ENCODE data around the gene SARDH.
"Not testable (repeated sequence)": the region's sequence is repeated elsewhere in the genome, so short reads cannot be mapped to it uniquely, and the experiment has no call there.

The SARDH gene

DNA sequence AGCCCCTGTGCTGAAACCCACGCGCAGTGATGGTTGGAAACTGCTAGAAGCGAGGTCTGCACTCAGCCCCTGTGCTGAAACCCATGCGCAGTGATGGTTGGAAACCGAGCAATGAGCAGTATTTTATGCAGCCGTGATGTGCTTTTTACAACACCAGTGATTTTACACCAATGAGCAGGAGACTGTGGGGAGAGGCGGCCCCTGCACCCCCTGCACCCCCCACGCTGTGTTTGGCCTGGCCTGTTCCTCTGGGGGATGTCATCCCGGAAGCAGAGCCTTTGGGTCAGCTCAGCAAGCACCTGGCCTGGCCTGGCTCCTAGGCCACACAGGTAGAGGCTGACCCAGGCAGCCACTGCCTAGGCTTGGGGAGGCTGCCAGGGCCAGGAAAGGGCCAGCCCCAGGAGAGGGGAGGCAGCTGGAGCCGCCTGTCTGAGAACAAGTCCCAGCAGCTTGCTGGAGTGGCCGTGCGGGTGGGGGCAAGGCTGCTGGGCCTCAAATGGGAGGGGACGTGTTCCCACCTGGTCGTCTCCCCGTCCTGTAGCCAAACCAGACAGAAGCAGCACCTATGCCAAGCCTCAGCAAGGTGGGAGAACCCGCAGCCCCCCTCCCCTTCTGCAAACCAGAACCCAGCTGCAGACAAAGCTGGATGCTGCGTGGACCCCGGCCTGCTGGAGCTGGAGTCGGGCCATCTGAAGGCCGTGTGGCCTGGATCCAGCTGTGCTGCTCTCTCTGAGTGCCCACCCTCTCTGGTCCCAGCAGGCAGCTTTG, 55.1 kb downstream of the SARDH start:
- DNase-seq: no peak

DNA sequence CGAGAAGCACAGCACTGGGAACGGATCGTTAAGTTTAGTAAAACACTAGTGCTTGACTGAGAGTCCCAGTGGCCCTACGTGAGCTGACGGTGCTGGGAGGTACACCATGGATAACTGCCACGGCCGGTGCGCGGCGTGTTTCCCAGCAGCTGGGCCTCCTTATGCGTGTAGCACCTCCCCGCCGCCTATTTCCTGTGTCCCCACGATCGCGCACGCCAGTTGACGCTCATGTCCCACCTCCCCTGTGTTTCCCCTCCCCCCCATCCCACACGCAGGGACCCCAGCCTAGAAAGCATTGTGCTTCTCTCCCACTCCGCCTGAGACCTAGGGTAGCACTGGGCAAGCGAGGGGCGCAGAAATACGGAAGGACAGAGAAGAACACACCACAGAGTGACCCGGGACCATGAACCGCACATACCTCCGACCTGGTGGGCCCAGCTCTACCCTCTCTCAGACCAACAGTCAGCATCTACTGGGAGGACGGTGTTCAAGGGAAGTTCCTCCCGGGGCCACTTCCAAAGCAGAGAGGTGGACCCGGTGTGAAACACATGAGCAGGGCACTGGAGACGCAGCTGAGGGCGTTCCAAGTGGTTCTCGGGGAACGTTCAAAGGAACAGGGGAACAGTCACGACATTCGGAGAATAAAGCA, 56.4 kb downstream of the SARDH start:
- DNase-seq: no peak

DNA sequence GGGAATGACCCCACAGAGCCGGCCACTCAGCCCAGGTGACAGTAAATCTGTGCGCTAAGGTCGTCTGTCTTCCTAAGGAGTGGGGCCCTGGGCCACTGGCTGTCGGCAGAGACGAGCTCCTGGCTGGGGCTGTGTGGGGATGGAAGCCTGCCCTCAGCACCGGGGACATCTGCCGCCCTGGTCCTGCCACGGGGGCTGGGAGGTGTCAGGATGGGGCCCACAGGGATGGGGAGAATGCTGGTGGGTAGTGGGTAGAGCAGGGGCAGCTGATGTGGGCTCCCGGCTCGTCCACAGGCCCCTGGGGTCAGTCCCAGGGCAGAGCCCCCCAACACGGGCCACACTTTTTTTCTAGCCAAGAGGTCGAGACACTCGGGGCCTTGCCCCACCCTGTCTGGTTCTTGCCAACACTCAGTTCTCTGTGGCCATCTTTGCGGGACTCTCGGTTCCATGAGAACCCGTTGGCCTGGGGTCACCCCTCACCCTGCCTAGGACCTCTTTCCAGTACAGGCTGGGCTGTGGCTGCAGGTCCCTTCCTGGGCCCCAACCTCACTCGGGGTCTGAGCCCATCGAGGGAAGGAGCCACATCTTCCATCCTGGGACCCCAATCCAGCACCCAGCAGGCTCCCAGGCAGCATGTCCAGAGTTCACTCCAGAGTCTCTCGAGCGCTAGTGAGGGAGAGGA, 57.0 kb downstream of the SARDH start:
- DNase-seq: no peak

DNA sequence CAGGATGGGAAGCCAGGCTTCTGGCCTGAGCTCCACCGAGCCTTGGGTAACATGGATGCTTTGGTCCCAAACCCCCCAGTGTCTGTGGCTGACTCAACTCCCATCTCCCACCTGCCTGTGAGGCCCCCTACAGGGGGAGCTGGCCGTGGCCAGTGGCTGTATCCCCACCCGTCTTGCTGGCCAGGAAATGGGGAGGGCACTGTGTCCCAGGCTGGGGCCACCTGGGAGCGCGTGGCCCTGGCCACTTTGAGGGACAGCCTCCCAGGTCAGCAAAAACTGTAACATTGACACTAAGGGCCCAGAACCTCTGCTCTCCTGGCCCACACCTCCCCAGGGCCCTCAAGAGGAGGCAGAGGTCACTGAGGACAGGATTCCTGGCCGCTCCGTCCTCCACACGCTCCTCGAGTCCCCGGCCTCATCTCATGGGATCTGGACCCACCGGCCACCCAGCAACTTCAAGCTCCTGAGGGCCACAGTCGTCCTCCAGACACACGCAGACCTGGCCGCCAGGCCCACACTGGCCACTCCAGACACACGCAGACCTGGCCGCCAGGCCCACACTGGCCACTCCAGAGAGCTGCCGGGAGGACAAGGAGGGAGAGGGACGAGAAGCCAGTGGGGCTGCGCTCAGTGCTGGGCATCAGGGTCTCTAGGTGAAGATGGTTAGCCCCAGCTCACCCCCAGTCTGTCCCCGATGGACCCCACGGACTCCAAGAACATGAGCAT, 57.7 kb downstream of the SARDH start:
- DNase-seq: no peak

DNA sequence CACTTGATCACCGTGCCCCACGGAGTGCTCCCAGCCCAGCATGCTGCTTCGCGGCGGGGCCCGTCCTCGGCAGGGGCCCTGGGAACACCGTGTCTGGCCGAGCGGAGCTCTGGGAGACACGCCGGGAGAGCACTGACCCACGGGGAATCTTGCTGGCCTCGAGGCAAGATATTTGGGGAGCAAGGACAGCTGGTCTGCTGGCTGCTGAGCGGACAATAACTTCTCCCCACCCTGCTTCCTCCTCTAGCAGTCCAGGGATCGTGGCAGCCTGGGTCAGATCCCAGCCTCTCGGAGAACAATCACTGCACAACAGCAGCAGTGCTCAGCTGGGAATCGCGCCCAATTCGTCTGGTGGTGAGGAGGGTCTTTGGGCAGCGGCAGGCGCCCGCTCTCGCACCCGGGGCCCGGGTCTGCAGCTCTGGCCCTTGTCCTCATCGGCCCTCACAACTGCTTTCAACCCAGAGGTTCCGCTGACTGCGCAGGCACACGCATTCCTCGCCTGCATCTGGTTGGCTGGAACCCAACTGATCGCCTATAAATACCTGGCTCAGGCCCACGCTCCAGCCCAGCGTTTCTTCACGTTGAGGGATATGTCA, 58.6 kb downstream of the SARDH start:
- DNase-seq: no peak

DNA sequence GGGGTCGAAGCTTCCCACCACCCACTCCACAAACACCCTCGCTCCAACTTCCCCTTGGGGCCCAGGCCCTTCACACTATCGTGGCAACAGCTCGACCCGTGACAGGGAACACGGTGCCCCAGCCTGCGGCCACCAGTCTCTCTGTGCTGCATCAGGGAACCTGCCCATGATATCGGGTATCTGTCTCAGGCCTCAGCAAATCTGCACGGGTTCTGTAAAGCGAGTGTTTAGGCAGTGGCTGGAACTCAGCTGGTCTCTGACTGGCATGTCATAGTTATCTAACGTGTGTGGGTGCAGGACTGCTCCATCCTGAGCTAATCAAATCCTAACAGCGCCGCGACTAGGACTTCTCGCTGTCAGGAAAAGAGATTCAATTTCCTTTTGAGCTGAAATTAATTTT, 59.1 kb downstream of the SARDH start:
- DNase-seq: no peak

DNA sequence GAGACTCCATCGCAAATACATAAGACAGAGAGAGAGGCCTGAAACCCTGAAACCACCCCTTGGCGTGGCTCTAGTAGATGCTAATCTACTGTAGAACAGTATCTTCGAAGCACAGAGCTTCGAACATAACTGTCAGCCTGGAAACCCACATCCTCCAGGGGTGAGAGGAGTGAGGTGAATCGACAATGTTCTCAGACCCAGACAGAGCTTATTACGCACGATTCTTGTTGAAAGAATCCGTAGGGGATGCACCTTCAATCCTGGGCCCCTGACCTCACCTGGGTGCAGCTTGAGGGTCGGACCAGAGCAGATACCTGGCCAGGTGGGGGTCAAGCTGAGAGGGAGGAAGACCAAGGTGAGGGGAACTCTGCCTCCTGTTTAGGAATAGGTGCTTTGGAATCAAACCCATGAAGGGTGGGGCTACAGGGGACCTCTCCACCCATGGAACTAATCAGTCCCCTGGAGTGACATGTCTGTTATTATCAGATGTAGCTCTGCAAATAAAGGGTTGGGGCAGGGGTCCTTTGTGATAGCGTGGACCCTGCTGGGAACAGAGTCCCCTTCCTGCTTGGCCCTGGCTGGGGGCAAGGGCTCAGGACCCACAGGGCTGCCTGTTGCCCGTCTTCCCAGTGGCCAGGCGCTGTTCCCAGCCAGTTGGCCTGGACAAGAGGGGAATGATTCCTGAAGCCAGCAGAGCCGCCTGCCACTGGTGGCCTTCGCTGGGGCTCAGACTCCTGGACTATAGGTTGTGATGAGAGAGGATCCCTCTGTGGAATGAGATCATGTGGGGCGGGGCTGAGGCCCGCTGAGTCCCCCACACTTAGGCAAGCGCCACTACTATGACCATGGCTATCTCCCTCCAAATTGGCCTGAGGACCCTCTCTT, 60.8 kb downstream of the SARDH start:
- DNase-seq: no peak

DNA sequence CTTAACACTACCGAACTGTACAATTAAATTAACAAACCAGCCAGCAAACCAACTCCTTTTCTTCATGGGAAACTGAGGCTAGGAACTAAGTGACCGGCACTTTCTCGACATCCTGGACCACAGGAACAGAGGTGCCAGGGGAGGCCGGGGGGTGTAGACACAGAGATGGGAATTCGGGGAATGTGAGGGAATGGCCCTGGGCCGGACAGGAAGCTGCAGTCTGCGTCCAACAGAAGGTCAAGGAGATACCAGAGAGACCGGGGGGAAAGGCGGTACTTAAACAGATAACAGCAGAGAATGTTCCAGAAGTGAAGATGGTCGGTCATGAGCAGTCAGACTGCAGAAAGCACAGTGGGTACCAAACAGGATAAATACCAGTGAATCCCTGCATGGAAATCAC, 61.7 kb downstream of the SARDH start:
- DNase-seq: no peak

DNA sequence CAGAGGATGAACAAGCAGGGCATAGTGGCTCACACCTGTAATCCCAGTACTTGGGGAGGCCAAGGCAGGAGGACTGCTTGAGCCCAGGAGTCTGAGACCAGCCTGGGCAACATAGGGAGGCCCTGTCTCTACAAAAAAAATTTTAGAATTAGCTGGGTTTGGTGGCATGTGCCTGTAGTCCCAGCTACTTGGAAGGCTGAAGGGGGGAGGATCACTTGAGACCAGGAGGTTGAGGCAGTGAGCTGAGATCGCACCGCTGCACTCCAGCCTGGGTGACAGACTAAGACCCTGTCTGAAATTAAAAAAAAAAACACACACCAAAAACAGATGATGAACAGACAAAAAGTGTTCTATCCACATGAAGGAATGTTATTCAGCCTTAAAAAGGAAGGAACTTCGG, 62.4 kb downstream of the SARDH start:
- DNase-seq: not testable (repeated sequence)

DNA sequence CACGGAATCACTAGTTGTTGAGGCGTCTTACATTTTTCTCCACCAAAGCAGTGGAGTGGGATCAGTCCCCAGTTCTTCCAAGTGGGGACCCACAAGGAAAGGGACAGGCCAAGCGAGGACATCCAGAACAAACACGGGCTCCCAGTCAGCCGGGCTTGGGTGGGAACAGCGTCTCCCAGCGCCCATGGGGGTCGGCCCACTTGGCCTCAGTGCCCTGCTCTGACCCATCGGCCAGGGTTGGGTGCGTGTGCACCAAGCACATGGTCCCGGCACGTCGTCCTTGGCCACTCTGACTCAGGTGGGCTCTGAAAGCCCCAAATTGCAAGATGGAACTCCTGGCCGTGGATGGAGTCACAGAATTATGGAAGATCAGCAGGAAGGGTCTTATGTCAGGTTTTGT, 64.1 kb downstream of the SARDH start:
- no peak for DNase-seq

DNA sequence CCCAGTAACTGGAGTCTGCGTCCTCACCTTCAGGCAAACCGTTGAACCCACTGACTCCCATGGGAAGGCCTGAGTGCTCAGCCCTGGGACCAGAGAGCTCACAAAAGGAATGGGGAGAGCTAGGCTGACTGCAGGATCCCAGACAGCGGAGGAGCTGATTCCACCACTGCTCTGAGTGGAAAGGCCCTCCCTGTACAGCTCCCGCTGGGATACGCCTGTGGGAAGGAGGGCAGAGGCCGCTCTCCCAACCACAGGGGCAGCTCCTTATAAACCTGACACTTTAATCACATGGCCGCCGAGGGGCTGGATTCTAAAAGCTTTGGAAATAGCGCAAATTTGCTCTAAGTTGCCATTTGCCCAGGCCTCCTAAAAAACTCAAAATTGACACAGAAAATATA, 64.9 kb downstream of the SARDH start:
- DNase-seq: no peak

DNA sequence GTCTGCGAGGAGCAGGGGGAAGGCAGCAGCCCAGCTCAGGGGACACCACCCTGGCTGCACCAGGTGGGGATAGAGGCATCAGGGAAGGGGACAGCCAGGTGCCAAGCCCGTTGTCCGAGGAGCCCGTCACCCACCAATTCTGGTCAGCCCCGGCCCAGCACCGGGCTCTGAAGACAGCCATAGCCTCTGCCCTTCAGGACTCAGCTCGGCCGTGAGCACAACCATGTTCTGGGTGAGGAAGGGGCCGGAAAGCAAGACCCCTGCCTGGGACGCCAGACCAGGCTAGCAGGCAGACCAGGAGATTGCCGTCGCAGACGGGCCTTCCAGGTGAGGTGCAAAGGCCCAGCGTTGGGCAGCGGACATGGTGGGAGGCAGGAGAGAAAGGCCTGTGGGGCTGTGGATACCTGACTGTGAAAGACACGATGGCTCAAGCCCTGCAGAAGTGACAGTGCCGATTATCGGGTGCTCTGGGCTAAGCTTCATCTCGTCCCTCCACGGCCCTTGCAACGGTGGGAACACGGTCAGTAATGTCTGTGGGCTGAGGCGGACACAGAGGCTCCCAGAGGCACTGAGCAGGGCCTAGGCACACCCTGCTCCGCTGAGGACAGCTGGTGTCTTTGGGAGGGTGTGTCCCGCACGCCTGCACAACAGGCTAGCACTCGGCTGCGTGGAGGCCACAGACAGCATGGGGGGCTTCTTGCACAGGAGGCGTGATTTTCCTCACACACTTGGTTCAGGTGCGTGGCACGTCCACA, 65.5 kb downstream of the SARDH start:
- DNase-seq: no peak

DNA sequence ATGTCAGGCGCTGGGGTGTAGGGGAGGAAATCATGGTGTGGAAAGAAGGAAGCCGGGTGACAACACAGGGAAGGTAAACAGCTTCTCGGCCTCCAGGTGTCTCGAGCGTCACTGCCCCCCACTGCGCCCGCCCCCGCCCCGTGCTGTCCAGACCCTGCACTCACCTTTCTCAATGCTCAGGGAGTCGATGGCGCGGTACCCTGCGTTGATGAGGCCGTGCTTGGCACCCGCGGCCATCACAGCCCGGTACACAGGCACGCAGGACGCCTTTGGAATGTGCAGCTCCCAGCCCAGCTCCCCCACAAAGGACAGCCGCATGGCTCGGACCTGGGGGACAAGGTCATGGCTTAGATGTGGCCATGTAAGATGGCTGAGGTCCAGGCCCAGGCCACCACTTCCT, 66.8 kb downstream of the SARDH start:
- no peak for DNase-seq

DNA sequence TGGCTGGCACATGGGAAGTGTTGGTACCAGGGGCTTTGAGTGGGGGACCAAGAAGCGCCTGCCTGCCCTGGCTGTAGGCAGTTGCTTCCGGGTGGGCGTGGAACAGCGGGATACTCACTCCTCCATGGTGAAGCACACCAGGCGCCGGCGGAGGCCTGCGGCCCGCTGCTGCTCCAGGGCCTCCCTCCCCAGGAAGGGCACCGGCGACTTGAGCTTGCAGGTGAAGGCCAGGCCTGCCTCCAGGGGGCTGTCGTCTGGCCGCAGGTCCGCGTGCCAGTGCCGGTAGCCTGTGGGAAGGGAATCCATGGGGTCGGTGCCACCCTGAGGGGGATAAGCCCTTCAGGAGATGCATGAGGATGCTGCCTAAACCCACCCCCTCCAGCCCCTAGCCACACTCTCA, 67.7 kb downstream of the SARDH start:
- no peak for DNase-seq

DNA sequence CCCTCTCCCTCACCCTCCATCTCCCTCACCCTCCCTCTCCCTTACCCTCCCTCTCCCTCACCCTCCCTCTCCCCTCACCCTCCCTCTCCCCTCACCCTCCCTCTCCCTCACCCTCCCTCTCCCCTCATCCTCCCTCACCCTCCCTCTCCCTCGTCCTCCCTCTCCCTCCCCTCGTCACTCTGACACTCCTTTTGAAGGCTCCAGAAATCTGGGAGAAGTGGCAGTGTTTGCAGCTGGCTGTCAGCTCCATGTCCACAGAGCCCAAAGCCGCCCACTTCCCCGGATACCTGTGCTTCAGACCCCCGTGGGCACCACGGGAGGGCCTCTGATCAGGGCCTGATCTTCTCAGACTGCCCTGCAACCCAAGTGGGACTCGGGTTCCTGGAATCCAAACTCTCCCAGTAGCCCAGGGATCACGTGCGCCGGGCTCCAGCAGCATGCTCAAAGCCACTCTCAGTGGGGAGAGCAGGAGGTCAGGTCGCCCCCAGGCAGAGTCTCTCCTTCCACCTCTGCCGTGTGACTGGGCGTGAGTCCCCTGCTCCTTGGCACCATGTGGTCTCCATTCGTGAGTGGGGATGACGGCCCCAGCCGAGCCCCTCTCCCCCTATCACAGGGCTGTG, 68.9 kb downstream of the SARDH start:
- no peak for DNase-seq

DNA sequence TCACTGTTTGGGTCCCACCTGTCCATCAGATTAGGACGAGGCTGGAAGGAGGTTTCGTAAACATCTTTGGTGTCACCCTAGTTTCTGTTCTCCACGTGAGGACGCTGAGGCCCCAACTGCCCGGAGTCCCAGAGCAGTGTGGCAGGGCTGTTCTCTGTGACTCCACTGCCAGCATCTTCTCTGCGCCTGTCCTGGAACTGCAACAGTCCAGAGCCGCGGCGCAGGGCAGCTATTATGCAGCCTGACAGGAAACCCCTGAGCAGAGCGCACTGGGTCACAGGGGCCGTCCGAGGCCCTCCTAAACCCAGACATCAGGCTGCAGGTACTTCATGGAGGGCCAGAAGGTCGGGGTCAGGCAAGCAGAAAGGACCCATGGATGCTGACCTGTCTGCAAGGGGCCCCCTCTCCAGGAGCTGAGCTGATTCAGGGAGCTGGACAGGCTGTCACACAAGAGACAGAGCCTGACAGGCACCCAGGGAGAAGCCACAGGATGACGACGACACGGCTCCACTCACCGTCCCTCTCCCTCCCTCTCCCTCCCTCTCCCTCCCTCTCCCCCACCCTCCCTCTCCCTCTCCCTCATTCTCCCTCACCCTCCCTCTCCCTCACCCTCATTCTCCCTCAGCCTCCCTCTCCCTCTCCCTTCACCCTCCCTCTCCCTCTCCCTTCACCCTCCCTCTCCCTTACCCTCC, 70.2 kb downstream of the SARDH start:
- DNase-seq: no peak

DNA sequence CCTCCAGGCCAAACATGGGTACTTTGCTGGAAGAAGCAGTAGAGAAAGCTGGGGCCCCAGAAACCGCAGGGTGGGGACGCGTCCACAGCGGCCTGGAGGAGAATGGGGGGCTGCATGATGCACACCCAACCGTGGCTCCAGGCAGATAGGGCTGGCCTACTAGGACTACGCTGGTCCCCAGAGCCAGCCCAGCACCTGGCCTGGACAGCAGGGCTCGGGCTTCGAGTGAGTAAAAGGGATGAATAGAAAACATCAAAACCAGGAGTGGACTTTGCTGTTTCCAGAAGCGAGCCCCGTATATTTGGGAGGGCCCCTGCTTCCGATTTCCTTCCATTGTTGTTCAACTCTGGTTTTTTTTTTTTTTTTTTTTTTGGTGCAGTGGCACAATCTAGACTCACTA, 71.3 kb downstream of the SARDH start:
- no peak for DNase-seq

DNA sequence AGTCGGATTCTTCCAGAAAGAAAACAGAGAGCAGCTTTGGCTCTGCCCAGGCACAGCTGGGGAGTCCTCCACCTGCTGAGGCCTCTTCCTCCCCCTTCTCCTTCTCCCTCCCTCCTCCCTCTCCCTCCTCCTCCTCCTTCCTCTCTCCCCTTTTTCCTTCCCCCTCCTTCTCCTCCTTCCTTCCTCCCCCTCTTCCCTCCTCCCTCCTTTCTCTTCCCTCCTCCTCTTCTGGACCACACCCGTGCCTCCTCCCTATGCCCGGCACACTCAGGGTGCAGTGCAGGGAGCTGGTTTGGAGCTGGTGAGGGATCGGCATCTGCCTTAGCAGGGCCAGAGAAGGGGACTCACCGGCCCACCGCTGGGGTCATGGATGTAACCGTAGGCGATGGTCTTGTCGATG, 71.8 kb downstream of the SARDH start:
- DNase-seq: no peak

DNA sequence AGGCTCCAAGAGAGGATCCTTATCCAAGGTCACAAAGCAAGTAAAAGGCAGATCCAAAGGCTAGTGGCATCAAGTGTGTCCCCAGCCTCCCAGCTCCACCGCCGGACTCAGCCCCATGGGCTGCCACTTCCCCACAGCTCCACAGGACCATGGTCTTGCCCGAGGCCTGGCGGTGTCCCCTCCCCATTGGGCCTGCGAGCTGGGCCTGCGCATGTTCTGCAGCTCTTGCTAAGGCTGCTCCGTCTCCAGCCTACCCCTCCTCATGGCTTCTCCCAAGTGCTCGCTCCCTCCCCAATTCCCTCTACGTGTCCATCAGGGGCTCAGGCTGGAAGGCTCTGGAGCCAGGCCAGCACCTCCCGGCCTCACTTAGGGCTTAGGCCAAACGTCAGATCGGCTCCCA, 72.6 kb downstream of the SARDH start:
- no peak for DNase-seq

DNA sequence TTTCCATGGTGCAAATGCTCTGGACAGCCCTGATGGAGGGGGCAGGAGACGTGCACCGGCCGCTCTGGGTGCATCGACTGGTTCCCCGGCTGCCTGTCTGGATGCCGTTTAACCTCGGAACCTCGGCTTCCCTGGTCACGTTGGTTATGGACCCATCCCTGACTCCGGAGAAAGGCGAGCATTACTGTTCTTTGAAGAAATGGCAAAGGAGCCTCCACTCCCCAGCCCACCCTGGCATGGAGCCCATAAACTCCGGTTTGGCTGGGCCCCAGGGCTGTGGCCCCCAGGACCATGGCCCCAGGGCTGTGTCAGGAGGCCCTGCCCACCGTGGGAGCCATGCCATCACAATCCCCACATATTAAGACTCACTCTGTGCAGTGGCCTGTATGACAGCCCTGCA, 73.1 kb downstream of the SARDH start:
- DNase-seq: no peak
